Liver (tissue), 3 donors: ENCODE results near the gene ARAP1.

Source experiments
- EGR1 ChIP-seq, 2 donors: IDR thresholded peaks; 2 replicates each; pipeline ENCODE4 v1.6.1; 2016 to 2018; ENCODE audit warnings: antibody characterized with exemption in 2 of 2, low read depth in 2 of 2
- JUND ChIP-seq, 2 donors: IDR thresholded peaks; 2 replicates each; pipeline ENCODE4 v1.6.1; 2016; ENCODE audit warnings: antibody characterized with exemption in 2 of 2
- SP1 ChIP-seq: IDR thresholded peaks from 2 replicates; pipeline ENCODE4 v1.6.1; 2018; ENCODE audit warnings: antibody characterized with exemption, mild to moderate bottlenecking
- YY1 ChIP-seq: IDR thresholded peaks from 2 replicates; pipeline ENCODE4 v1.6.1; 2016; ENCODE audit warnings: antibody characterized with exemption, mild to moderate bottlenecking
- TF ChIP-seq, protein P1 (sequence below): fragments of 150-350 bp; IDR thresholded peaks from 2 replicates; pipeline ENCODE4 v1.5.1; 2017; ENCODE audit warnings: improper control_type of control experiment, low read depth, low read length; ENCODE audit not compliant: missing input control
- TF ChIP-seq, protein P2 (sequence below): IDR thresholded peaks from 2 replicates; pipeline ENCODE4 v1.6.1; 2016; ENCODE audit warnings: antibody characterized with exemption, mild to moderate bottlenecking
- donor health status: healthy.
- donor health status: healthy.

DNA sequence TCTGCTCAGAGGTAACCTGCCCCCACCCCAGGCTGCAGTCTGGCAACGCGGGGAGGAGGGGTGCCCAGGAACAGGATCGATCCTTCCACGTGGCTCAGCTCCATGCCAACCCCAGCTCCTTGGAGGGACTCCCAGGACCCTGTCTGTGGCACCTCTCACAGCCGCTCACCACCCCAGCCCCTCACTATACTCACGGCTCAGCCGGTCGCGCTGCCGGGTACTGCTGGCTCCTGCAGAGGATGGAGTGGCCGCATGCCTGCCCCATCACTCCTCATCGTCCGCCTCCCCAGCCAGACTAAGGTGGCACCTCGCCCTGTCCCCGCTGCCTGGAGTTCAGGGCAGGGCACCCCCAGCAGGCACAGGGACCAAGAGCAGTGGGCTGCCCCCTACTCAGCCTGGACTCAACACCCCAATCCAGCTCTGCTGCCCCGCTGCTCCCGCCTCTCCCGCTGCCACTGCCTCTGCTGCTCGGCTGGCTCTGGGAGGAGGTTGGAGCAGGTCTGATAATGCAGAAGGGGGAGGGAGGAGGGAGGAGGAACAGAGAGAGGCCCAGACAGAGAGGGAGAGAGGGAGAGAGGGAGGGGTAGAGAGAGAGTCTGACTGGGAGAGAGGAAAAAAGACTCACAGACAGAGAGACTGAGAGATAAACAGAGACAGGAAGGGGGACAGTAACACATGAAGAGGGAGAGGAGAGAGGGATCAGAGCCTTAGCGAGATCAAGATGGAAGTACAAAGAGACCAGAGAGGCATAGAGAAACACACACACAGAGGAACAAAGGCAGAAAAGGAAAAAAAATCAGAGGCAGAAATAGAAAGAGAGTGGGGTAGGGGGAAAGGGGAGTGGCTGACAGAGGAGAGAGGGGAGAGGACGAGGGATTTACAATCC, 78.0 kb downstream of the ARAP1 start, which contains the start of gene PDE2A:
- TF ChIP-seq, protein P1, sequence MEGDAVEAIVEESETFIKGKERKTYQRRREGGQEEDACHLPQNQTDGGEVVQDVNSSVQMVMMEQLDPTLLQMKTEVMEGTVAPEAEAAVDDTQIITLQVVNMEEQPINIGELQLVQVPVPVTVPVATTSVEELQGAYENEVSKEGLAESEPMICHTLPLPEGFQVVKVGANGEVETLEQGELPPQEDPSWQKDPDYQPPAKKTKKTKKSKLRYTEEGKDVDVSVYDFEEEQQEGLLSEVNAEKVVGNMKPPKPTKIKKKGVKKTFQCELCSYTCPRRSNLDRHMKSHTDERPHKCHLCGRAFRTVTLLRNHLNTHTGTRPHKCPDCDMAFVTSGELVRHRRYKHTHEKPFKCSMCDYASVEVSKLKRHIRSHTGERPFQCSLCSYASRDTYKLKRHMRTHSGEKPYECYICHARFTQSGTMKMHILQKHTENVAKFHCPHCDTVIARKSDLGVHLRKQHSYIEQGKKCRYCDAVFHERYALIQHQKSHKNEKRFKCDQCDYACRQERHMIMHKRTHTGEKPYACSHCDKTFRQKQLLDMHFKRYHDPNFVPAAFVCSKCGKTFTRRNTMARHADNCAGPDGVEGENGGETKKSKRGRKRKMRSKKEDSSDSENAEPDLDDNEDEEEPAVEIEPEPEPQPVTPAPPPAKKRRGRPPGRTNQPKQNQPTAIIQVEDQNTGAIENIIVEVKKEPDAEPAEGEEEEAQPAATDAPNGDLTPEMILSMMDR = no peak
- no peak for TF ChIP-seq EGR1 (IDR thresholded peaks at IDR 0.05; ENCODE audit: low read depth in 2 of 2)
- no peak for TF ChIP-seq SP1
- TF ChIP-seq, protein P2, sequence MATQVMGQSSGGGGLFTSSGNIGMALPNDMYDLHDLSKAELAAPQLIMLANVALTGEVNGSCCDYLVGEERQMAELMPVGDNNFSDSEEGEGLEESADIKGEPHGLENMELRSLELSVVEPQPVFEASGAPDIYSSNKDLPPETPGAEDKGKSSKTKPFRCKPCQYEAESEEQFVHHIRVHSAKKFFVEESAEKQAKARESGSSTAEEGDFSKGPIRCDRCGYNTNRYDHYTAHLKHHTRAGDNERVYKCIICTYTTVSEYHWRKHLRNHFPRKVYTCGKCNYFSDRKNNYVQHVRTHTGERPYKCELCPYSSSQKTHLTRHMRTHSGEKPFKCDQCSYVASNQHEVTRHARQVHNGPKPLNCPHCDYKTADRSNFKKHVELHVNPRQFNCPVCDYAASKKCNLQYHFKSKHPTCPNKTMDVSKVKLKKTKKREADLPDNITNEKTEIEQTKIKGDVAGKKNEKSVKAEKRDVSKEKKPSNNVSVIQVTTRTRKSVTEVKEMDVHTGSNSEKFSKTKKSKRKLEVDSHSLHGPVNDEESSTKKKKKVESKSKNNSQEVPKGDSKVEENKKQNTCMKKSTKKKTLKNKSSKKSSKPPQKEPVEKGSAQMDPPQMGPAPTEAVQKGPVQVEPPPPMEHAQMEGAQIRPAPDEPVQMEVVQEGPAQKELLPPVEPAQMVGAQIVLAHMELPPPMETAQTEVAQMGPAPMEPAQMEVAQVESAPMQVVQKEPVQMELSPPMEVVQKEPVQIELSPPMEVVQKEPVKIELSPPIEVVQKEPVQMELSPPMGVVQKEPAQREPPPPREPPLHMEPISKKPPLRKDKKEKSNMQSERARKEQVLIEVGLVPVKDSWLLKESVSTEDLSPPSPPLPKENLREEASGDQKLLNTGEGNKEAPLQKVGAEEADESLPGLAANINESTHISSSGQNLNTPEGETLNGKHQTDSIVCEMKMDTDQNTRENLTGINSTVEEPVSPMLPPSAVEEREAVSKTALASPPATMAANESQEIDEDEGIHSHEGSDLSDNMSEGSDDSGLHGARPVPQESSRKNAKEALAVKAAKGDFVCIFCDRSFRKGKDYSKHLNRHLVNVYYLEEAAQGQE = no peak
- TF ChIP-seq JUND (IDR thresholded peaks at IDR 0.05) = no peak
- no peak for TF ChIP-seq YY1
